Stimulated activated naive CD8-positive, alpha-beta T cell treated with anti-CD3 and anti-CD28 coated beads, Interleukin-15, Interleukin-2, amounts not matched to agents 100 U/mL and 50 U/mL, for 24 hours (primary cell): ENCODE data around the gene AJUBA.

Experiments used
- ATAC-seq: fragments of 150-1000 bp; cut with Tn5 transposase; one replicate; pipeline ENCODE4 v1.10.0; 2021
- DNase-seq: peaks from one replicate; pipeline ENCODE4 v3.0.0; 2021

Gene AJUBA

DNA sequence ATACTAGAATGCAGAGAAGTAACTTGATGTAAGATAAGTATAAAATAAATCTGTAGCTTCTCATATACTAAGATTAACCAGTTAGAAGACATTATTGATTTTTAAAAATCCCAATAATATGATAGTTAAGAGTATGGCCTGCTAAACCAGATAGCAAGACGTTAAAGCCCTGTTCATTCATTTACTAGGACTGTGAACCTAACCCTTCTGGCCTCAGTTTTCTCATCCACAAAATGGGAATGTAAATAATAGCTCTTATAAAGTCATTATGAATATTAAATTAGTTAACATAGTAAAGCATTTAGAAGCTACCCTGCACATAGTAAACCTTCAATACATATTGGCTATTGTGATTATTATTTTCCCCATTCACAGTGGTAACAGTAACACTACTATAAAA, 47.2 kb downstream of the AJUBA start:
- ATAC-seq: no peak

DNA sequence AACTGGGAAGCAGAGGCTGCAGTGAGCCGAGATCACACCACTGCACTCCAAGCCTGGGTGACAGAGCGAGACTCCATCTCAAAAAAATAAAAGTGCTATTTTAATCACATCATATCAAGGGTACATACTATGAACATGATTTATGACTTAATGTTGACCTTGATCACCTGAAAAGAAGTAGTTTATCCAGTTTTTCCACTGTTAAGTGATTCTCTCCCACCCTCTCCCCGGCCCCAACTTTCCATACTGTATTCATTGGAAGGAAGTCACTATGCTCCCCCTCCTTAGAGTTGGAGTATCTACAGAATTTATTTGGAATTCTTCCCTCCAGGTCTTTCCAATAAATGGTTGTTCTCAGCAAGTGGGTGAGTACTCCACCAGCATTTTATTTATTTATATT, 50.2 kb downstream of the AJUBA start:
- DNase-seq: no peak
- no peak for ATAC-seq

More for the DNA sequence above, 47.2 kb downstream of the AJUBA start:
- DNase-seq: no peak

DNA sequence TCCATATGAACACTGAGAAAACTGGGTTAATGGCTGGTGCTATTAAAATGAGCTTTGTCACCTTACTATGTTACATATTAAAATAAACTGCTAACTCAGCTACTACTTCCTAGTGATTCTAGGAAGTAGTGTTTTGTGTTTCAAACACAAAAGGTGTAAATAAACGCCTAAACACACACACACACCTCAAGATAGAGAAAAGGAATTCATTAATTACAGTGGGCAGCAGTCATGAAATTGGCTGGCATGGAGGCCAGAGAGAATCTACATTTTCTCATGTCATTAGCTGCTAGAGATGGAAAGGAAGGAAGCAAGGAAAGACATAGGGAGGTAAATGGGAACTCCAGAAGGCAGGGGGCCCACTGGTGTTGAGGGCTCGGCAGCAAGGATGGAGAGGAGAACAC, 52.4 kb downstream of the AJUBA start:
- DNase-seq (no peak), ATAC-seq (no peak)

DNA sequence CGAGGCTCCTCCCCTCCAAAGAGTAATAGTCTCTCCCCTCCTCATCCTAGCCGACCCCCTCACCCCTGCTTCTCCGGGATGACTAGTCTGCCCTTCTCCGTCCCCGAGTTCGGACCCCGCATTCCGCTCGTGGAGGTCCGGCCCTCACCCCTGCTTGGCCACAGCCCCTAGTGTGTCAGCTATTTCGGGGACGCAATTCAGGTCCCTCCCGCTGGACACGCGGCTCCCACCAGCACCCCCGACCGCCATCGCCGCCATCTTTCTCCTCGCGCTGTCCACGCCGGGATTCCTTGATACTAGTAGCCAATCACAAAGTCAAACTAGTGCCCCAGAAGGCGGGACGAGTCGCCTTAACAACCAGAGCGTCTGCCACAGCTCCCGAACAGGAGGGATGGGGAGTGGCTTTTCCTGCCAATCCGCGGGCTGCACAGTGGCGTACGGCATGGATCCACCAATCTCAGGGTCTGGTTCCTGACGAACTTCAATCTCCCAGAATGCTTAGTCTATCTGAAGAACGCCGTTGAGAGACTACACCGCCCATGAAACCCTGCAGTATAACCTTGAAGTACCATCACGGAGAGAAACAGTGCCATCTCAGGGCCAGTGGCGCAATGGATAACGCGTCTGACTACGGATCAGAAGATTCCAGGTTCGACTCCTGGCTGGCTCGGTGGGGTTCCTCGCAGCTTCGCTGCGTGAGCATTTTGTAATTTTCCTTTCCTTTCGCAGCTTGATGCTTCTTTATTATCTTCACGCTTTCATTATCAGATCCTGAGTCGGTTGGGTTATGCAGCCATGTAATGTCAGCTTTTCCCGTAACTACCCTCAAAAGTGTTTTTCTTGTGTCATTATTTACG, 53.0 kb downstream of the AJUBA start, which contains the start of gene PRMT5:
PRMT5 (minus strand) TSS at position 273 of the 857 bp plus-strand sequence; CDS start at position 258, 15 bp downstream.
- peak; percentile 95 for DNase-seq
- peak; percentile 98 for ATAC-seq

DNA sequence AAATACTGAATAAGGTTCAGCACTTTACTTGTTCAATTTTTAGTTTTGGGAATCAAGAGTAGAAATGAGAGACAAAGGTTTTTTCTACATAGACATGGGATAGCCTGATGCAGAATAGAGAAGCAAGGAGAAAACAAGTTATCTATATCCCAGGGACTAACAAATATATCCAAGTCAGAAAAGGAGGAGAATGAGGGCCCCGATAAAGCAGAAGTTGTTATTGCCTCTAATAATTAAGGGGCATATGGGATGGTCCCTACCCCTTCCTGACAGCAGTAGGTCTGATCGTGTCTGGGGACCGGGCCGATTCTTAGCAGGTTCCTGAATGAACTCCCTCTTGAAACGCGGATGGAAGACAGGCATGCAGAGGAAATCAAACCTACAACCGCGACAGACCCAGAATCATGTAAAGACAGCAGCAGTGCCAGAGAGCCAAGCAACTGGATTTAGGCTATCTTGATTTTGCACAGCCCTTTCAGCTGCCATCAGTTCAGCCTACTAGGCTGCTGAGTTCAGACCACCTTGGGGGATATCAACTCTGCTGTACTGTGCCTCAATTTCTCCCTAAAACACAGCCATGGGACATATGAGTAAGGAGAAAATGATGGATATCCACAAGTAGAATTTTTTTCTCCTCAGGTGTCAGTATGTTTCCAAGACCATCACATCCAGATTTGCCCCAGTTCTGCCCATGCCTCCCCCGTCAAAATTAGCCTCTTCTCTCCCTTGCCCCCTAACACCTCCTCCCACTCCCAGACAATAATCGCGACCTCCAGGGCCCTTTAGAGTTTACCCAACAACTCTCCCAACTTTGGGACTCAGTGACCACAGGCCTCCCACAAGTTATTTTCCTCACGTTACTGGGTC, 53.9 kb downstream of the AJUBA start:
- ATAC-seq (no peak), DNase-seq (no peak)

DNA sequence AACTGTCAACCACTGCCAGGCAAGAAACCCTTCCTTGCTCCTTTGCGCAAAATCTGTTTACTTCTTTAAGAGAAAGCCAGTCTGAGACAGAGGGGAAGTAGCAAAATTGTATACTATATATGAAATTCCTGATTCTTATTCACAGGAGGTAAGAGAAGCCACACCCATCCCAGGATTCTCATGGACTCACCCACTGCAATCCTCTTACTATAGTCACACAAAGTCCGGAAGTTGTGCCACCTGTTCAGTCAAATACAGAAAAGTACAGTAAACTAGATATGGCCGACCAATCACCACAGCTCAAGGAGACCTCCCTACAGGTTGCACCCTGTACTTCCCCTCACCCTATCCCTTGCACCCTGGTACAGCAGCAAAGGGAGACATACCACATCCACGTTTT, 56.0 kb downstream of the AJUBA start:
- no peak for ATAC-seq
- DNase-seq: no peak

DNA sequence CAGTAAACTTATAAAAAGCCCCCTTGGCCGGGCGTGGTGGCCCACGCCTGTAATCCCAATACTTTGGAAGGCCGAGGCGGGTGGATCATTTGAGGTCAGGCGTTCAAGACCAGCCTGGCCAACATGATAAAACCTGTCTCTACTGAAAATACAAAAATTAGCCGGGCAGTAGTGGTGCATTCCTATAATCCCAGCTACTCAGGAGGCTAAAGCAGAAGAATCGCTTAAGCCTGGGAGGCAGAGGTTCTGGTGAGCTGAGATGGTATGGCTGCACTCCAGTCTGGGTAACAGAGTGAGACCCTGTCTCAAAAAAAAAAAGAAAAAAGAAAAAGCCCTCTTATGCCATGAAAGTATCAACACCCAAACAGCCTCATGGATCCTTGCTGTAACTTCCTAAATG, 56.8 kb downstream of the AJUBA start:
- DNase-seq (no peak), ATAC-seq (no peak)

DNA sequence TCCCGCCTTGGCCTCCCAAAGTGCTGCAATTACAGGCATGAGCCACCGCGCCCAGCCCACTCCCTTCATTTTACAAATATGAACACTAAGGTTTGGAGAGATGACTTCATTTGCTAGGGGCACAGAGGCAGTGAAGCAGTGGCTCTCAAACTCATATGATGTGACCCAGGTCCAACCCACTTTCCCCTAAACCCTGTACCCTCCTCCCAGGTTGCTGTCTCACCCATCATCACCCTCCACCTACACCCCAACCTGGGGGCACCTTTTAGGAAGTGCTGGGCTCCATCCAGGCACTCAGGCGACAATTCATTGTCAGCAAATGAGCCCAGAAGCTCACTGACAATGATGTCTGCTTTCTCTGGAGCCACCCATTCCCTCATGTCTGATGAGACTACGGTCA, 58.6 kb downstream of the AJUBA start:
- ATAC-seq (no peak), DNase-seq (no peak)

DNA sequence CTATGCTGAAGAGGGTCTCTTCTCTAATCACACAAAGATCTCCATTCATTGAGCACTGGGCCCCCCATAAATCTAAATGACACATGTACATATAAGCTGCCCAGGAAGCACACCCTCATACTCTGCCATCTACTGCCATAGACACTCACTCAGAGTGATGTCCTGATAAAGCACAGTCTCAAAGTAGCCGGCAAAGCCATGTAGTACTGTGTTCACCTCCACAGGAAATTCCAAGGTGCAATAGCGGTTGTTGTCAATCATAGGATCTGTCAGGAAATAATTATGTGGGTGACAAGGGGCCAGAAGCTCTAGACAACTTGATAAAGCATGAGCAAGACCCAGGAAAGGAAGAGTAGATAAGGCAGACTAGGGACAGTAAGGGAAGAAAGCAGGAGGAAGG, 60.1 kb downstream of the AJUBA start:
- DNase-seq (no peak), ATAC-seq (no peak)
